Naive thymus-derived CD4-positive, alpha-beta T cell (primary cell): ENCODE results near the gene COG4. TPM values are rescaled to one million over a fixed set of nuclear protein-coding genes. Genes with fewer than 3 reads are reported as not detected.

ENCODE experiments used
- ATAC-seq: fragments of 150-1000 bp; cut with Tn5 transposase; 2 replicates; pipeline ENCODE4 v1.10.0; 2021; ENCODE audit warnings: mild to moderate bottlenecking, moderate library complexity
- CTCF ChIA-PET: fragments of 350-600 bp; sonication (Branson Sonifier 250); formaldehyde crosslinking; loops from one replicate; lab custom pipeline; 2021; ENCODE audit warnings: antibody characterized with exemption; lab: Charles Lee
- POLR2A ChIA-PET: fragments of 350-600 bp; sonication (Branson Sonifier 250); formaldehyde crosslinking; loops from one replicate; lab custom pipeline; 2021; ENCODE audit warnings: antibody characterized with exemption, inconsistent platforms; lab: Charles Lee
- DNase-seq, 9 donors: peaks; one replicate each; pipeline versions ENCODE4 v3.0.0 to v3.0.0-alpha.2; 2020 to 2022; ENCODE audit warnings: mixed read lengths in 1 of 9
- H3K27ac ChIP-seq: one replicate; pipeline ENCODE4 v1.7.0; 2013; ENCODE audit warnings: mild to moderate bottlenecking, low read depth, low read length, moderate library complexity
- H3K27me3 ChIP-seq, 2 donors: one replicate each; pipeline ENCODE4 v1.7.0; 2013; ENCODE audit warnings: low read length in 2 of 2, mild to moderate bottlenecking in 2 of 2, moderate library complexity in 2 of 2; ENCODE audit not compliant: control insufficient read depth in 2 of 2, insufficient read depth in 2 of 2
- H3K36me3 ChIP-seq, 3 experiments: 1 replicate in 2 of 3; 2 replicates in 1 of 3; pipeline ENCODE4 v1.7.0; 2013; ENCODE audit warnings: low read length in 3 of 3, mild to moderate bottlenecking in 3 of 3, moderate library complexity in 1 of 3; ENCODE audit not compliant: insufficient read depth in 3 of 3, control insufficient read depth in 2 of 3
- H3K4me1 ChIP-seq, 2 donors: one replicate each; pipeline ENCODE4 v1.7.0; 2013; ENCODE audit warnings: low read length in 2 of 2, mild to moderate bottlenecking in 2 of 2, moderate library complexity in 1 of 2; ENCODE audit not compliant: control insufficient read depth in 2 of 2, insufficient read depth in 2 of 2
- H3K4me3 ChIP-seq: 2 replicates; pipeline ENCODE4 v1.7.0; 2013; ENCODE audit warnings: mild to moderate bottlenecking, low read length
- H3K9me3 ChIP-seq, 3 experiments: 1 replicate in 2 of 3; 2 replicates in 1 of 3; pipeline ENCODE4 v1.7.0; 2013; ENCODE audit warnings: low read length in 3 of 3; ENCODE audit not compliant: control insufficient read depth in 2 of 3
- H3K27ac Mint-ChIP-seq, 9 donors: one replicate each; pipeline ENCODE4 v1.8.0; 2020 to 2022; ENCODE audit warnings: mixed read lengths in 9 of 9, mild to moderate bottlenecking in 8 of 9, moderate library complexity in 5 of 9, inconsistent platforms in 2 of 9
- H3K27me3 Mint-ChIP-seq, 5 donors: one replicate each; pipeline ENCODE4 v1.8.0; 2021 to 2022; ENCODE audit warnings: mixed read lengths in 5 of 5, mild to moderate bottlenecking in 1 of 5
- H3K36me3 Mint-ChIP-seq, 5 donors: one replicate each; pipeline ENCODE4 v1.8.0; 2020 to 2022; ENCODE audit warnings: mixed read lengths in 5 of 5, mild to moderate bottlenecking in 3 of 5, inconsistent platforms in 1 of 5
- H3K4me1 Mint-ChIP-seq, 7 donors: one replicate each; pipeline ENCODE4 v1.8.0; 2020 to 2022; ENCODE audit warnings: mixed read lengths in 7 of 7, mild to moderate bottlenecking in 3 of 7, inconsistent platforms in 1 of 7
- H3K4me3 Mint-ChIP-seq, 10 donors: one replicate each; pipeline ENCODE4 v1.8.0; 2020 to 2022; ENCODE audit warnings: mild to moderate bottlenecking in 10 of 10, mixed read lengths in 10 of 10, moderate library complexity in 6 of 10, inconsistent platforms in 2 of 10
- H3K9me3 Mint-ChIP-seq, 11 donors: one replicate each; pipeline ENCODE4 v1.8.0; 2020 to 2022; ENCODE audit warnings: mixed read lengths in 11 of 11, mild to moderate bottlenecking in 4 of 11, inconsistent platforms in 1 of 11, moderate library complexity in 1 of 11
- intact Hi-C, 2 donors: fragments of 100-400 bp; cut with micrococcal nuclease; formaldehyde crosslinking; loops; one replicate each; pipeline ENCODE4 v1.15.1; 2023
- polyA plus RNA-seq, 2 donors: library from polyadenylated mRNA; unstranded; fragments of 300-500 nt; fragmentation: Illumina TruSeq; gene quantifications; one replicate each; pipeline ENCODE4 v1.2.3, GENCODE V29; 2021
- total RNA-seq, 6 experiments: library from RNA in 5 of 6; stranded (reverse) in 5 of 6; gene quantifications; 1 replicate in 5 of 6; 2 replicates in 1 of 6; pipeline ENCODE4 v1.2.3 and lab custom pipeline; 2021 to 2026

Gene COG4
- total and polyA plus RNA-seq, 7 experiments from 2014 or later = 38.3 to 68.6 (median 50.5) TPM

- Mint-ChIP-seq H3K27me3 (no peaks in the 10 kb centered on the region), H3K27ac (peak overlapping the region in 3 of 9 donors; percentile 8 to 36 (median 14)), H3K36me3 (peaks cover 5 to 48% (median 19%) of the 10 kb centered on the region in 5 donors), H3K4me1 (peaks cover 0 to 14% (median 0%) of the 10 kb centered on the region in 7 donors), H3K4me3 (no peak overlapping the region), H3K9me3 (no peaks in the 10 kb centered on the region)
- H3K9me3 ChIP-seq = no peaks in the 10 kb centered on the region
- ChIA-PET CTCF (no interaction called here), POLR2A (no interaction called here)
- no peaks in the 10 kb centered on the region for H3K27me3 ChIP-seq
- intact Hi-C loops = no loop called here
- H3K36me3 ChIP-seq = peaks cover 0 to 75% (median 15%) of the 10 kb centered on the region in 3 experiments
- DNase-seq (no peak), ATAC-seq (no peak)
- H3K27ac ChIP-seq = no peak overlapping the region
- H3K4me1 ChIP-seq = no peaks in the 10 kb centered on the region
- H3K4me3 ChIP-seq = no peak overlapping the region
Observed at GRCh38 chr16:70493802-70494201, 29.6 kb downstream of the COG4 start.

GRCh38 chr16:70490261-70490660 is 33.1 kb downstream of the COG4 start:
- DNase-seq (no peak), ATAC-seq (no peak)
- H3K9me3 ChIP-seq = no peaks in the 10 kb centered on the region
- H3K4me3 ChIP-seq = no peak overlapping the region
- peaks cover 5 to 36% (median 17%) of the 10 kb centered on the region in 5 donors for H3K36me3 Mint-ChIP-seq
- H3K4me1 ChIP-seq = no peaks in the 10 kb centered on the region
- intact Hi-C loops = no loop called here
- H3K9me3 Mint-ChIP-seq = no peaks in the 10 kb centered on the region
- H3K36me3 ChIP-seq = peaks cover 0 to 58% (median 7%) of the 10 kb centered on the region in 3 experiments
- no peak overlapping the region for H3K27ac Mint-ChIP-seq
- CTCF ChIA-PET = interaction anchor here (0.6 to 1.2 kb wide), 3 partner anchors 12 to 227 kb away, joined by 3 to 6 read pairs (median 3); no protein-coding TSS in a partner anchor
- no peaks in the 10 kb centered on the region for H3K27me3 Mint-ChIP-seq
- H3K27ac ChIP-seq = no peak overlapping the region
- H3K27me3 ChIP-seq = no peaks in the 10 kb centered on the region
- POLR2A ChIA-PET = interaction anchor here (1.2 kb wide), 1 partner anchor 10 kb away, joined by 3 read pairs; no protein-coding TSS in a partner anchor
- peaks cover 0 to 14% (median 0%) of the 10 kb centered on the region in 7 donors for H3K4me1 Mint-ChIP-seq
- no peak overlapping the region for H3K4me3 Mint-ChIP-seq

- Histone ChIP-seq H3K36me3 (peaks cover 0 to 66% (median 13%) of the 10 kb centered on the region in 3 experiments), H3K27ac (no peak overlapping the region), H3K4me1 (no peaks in the 10 kb centered on the region), H3K4me3 (no peak overlapping the region), H3K9me3 (no peaks in the 10 kb centered on the region), H3K27me3 (no peaks in the 10 kb centered on the region)
- ChIA-PET CTCF (interaction anchor here (0.6 to 0.7 kb wide), 2 partner anchors 81 to 231 kb away, joined by 4 read pairs; no protein-coding TSS in a partner anchor), POLR2A (no interaction called here)
- no peaks in the 10 kb centered on the region for H3K4me1 Mint-ChIP-seq
- no peaks in the 10 kb centered on the region for H3K27me3 Mint-ChIP-seq
- no peak overlapping the region for H3K4me3 Mint-ChIP-seq
- peaks cover 0 to 26% (median 1%) of the 10 kb centered on the region in 5 donors for H3K36me3 Mint-ChIP-seq
- peak overlapping the region in 2 of 9 donors; percentile 8 to 26 for H3K27ac Mint-ChIP-seq
- no peak for ATAC-seq
- intact Hi-C loops = no loop called here
- DNase-seq = no peak
- H3K9me3 Mint-ChIP-seq = no peaks in the 10 kb centered on the region
Observed at GRCh38 chr16:70484867-70485266, 38.5 kb downstream of the COG4 start.

GRCh38 chr16:70483426-70483825 is 39.9 kb downstream of the COG4 start:
- Histone ChIP-seq H3K27me3 (no peaks in the 10 kb centered on the region), H3K9me3 (no peaks in the 10 kb centered on the region), H3K4me1 (no peaks in the 10 kb centered on the region), H3K4me3 (no peak overlapping the region), H3K27ac (no peak overlapping the region), H3K36me3 (peaks cover 0 to 73% (median 10%) of the 10 kb centered on the region in 3 experiments)
- ChIA-PET POLR2A (interaction anchor here (1.3 kb wide), 1 partner anchor 45 kb away, joined by 3 read pairs; the partner anchor contains the start of gene ST3GAL2), CTCF (no interaction called here)
- peaks cover 0 to 3% (median 0%) of the 10 kb centered on the region in 7 donors for H3K4me1 Mint-ChIP-seq
- H3K9me3 Mint-ChIP-seq = no peaks in the 10 kb centered on the region
- intact Hi-C loops = no loop called here
- no peak overlapping the region for H3K4me3 Mint-ChIP-seq
- no peaks in the 10 kb centered on the region for H3K27me3 Mint-ChIP-seq
- ATAC-seq = no peak
- H3K36me3 Mint-ChIP-seq = peaks cover 0 to 26% (median 3%) of the 10 kb centered on the region in 5 donors
- peak overlapping the region in 3 of 9 donors; percentile 28 to 38 (median 28) for H3K27ac Mint-ChIP-seq
- no peak for DNase-seq

GRCh38 chr16:70482624-70483023 is 40.7 kb downstream of the COG4 start:
- POLR2A ChIA-PET = no interaction called here
- H3K27ac Mint-ChIP-seq = peak overlapping the region in 2 of 9 donors; percentile 12 to 72
- no peak for DNase-seq
- H3K4me1 ChIP-seq = no peaks in the 10 kb centered on the region
- no peak for ATAC-seq
- peaks cover 0 to 81% (median 10%) of the 10 kb centered on the region in 3 experiments for H3K36me3 ChIP-seq
- H3K4me3 ChIP-seq = no peak overlapping the region
- CTCF ChIA-PET = no interaction called here
- H3K27ac ChIP-seq = no peak overlapping the region
- peaks cover 0 to 26% (median 4%) of the 10 kb centered on the region in 5 donors for H3K36me3 Mint-ChIP-seq
- no peaks in the 10 kb centered on the region for H3K27me3 Mint-ChIP-seq
- no peaks in the 10 kb centered on the region for H3K27me3 ChIP-seq
- no peak overlapping the region for H3K4me3 Mint-ChIP-seq
- intact Hi-C loops = no loop called here
- no peaks in the 10 kb centered on the region for H3K9me3 Mint-ChIP-seq
- no peaks in the 10 kb centered on the region for H3K9me3 ChIP-seq
- H3K4me1 Mint-ChIP-seq = peaks cover 0 to 6% (median 0%) of the 10 kb centered on the region in 7 donors

- peaks cover 0 to 84% (median 10%) of the 10 kb centered on the region in 3 experiments for H3K36me3 ChIP-seq
- ChIA-PET CTCF (no interaction called here), POLR2A (no interaction called here)
- no peak overlapping the region for H3K4me3 Mint-ChIP-seq
- H3K27me3 Mint-ChIP-seq = no peaks in the 10 kb centered on the region
- no peaks in the 10 kb centered on the region for H3K27me3 ChIP-seq
- no peak overlapping the region for H3K27ac ChIP-seq
- H3K4me3 ChIP-seq = no peak overlapping the region
- no peaks in the 10 kb centered on the region for H3K4me1 ChIP-seq
- peaks cover 0 to 10% (median 0%) of the 10 kb centered on the region in 7 donors for H3K4me1 Mint-ChIP-seq
- peak overlapping the region in 5 of 9 donors; percentile 7 to 74 (median 54) for H3K27ac Mint-ChIP-seq
- no peaks in the 10 kb centered on the region for H3K9me3 Mint-ChIP-seq
- DNase-seq (no peak), ATAC-seq (no peak)
- intact Hi-C loops = no loop called here
- peaks cover 0 to 26% (median 4%) of the 10 kb centered on the region in 5 donors for H3K36me3 Mint-ChIP-seq
- H3K9me3 ChIP-seq = no peaks in the 10 kb centered on the region
Observed at GRCh38 chr16:70481929-70482536, 41.3 kb downstream of the COG4 start.
